Astrocyte of the spinal cord (primary cell): ENCODE results near the gene STIM1.

Experiments used
- DNase-seq: peaks from one replicate; pipeline ENCODE4 v3.0.0; 2011; ENCODE audit warnings: low read depth, low spot score
- H3K4me3 ChIP-seq: 2 replicates; pipeline ENCODE4 v1.5.1; 2011; ENCODE audit warnings: low read depth, mild to moderate bottlenecking, low read length, moderate library complexity
- CTCF ChIP-seq: IDR thresholded peaks from 2 replicates; pipeline ENCODE4 v1.5.1; 2012; ENCODE audit warnings: low read depth, mild to moderate bottlenecking, low read length, inconsistent platforms
- in situ Hi-C: cut with HindIII; loops from 2 replicates; pipeline ENCODE4 v1.10.0; 2017; ENCODE audit warnings: low sequenced_read_pairs

STIM1 gene

DNA sequence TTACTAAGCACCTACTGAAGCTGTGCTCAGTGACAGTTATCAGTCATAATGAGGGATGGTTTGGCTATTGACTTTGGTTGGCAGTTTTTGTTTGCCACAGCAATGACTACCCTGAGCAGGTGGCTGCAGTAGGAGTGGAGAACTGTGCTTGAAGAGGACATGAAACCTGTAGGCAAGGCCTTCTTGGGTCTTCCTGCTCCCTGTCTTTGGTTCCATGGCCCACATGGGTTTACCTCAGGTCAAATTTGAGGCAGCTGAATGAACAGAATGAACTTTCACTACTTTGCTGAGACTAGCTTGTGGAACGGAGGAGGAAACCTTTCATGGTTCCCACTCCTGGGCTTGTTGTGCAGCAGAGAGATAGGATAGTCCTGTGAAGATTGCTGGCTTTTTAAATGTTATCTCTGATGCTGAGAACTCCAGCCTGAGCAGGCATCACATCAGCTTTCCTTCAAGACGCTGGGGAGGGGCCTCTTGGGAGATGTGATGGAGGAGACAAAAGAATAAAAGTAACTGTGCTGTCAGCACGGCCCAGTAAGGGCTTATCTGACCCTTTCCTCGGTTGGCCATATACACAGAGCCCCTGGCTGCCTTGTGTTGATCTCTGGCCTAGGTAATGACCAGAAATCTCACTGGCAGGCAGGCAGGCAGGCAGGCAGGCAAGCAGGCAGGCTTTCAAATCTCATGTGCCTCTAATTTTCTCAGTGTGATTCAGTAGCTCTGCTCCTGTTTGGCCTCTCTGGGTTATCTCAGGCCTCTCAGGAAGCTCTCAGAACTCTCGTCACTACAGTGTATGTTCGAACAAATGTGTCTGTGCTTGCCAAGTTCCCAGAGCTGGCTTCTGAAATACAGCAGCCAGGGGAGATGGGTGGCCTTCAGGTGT, 12.0 kb downstream of the STIM1 start:
- no peak for DNase-seq
- no peak overlapping the region for H3K4me3 ChIP-seq
- no peak for TF ChIP-seq CTCF
- in situ Hi-C loops, result no loop called here

GRCh38 chr11:3873712-3874349, 18.4 kb downstream of the STIM1 start:
- DNase-seq, result no peak
- H3K4me3 ChIP-seq, result no peak overlapping the region
- TF ChIP-seq CTCF, result no peak
- in situ Hi-C loops, result no loop called here

DNA sequence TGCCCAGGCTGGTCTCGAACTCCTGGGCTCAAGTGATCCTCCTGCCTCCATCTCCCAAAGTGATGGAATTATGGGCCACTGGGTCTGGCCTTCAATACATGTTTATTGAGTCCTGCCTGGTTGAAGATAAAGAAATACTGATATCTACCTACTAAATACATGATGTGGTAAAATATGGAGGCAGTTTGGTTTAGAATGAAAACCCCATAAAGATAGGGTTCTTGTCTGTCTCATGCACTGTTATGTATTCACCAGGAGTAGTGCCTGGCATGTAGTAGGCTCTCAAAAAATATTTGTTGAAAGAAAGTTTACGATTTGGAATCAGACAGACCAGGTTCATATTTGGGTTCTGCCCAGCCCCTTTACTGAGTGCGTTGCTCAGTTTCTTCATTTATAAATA, 21.1 kb downstream of the STIM1 start:
- no peak overlapping the region for H3K4me3 ChIP-seq
- no peak for TF ChIP-seq CTCF
- in situ Hi-C loops, result no loop called here
- no peak for DNase-seq

- DNase-seq, result no peak
- in situ Hi-C loops, result no loop called here
- H3K4me3 ChIP-seq, result no peak overlapping the region
- no peak for TF ChIP-seq CTCF
Measured at GRCh38 chr11:3877364-3878257, 22.1 kb downstream of the STIM1 start.

- DNase-seq, result no peak
- no peak overlapping the region for H3K4me3 ChIP-seq
- in situ Hi-C loops, result no loop called here
- no peak for TF ChIP-seq CTCF
Measured at GRCh38 chr11:3878258-3878584, 22.8 kb downstream of the STIM1 start.

- no peak for TF ChIP-seq CTCF
- no peak for DNase-seq
- H3K4me3 ChIP-seq, result no peak overlapping the region
- in situ Hi-C loops, result no loop called here
Measured at GRCh38 chr11:3879216-3879966, 23.9 kb downstream of the STIM1 start.
